GM21381 (cell line): ENCODE results near the gene NMBR.
"Not testable (repeated sequence)": the region's sequence is repeated elsewhere in the genome, so short reads cannot be mapped to it uniquely, and the experiment has no call there.

ENCODE experiments used
- ATAC-seq: cut with Tn5 transposase; IDR thresholded peaks from one replicate; pipeline ENCODE4 v1.9.1; 2021; ENCODE audit warnings: mild to moderate bottlenecking, moderate library complexity; ENCODE audit not compliant: unreplicated experiment

The NMBR gene

DNA sequence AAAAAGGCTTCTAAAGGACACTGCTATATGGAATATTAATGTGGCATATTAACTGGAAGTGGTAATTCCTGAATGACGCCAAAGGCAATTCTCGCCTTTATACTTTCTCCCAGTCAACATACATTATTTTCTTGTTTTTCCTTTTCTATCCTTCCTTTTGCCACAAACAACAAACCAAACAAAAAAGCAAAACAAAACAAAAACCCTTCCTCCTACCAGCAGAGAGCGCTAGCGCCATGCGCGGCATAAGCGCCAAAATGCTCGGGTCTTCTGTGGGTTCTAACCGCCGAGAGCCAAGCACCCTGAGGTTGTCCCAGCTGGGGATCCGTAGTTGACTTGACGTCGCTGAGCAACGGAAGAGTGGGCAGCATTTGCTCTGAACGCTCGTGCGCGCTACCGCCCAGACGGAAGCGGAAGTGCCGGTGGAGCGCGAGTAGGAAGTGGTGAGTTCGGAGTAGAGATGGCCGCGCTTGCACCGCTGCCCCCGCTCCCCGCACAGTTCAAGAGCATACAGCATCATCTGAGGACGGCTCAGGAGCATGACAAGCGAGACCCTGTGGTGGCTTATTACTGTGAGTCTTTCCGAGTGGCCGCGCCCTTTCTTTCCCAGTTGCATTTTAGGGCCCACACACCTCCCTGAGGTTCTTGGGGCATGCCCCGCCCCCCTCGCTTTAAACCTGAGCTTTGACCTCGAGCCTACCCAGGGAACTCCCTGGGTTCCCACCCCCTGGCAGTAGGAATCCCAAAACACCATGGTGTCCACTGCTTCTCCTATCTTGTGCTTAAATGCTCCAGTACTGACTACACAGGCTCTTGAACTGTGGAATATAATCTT, at the start of gene NMBR, which contains the start of gene VTA1:
Gene NMBR (minus strand): TSS at position 295 of the 835 bp plus-strand sequence. CDS start 58,464 bp downstream, outside the sequence.
Gene VTA1 (plus strand): TSS at position 436 of the 835 bp plus-strand sequence. CDS start 25 bp downstream, at position 461.
- peak; percentile 100 for ATAC-seq

DNA sequence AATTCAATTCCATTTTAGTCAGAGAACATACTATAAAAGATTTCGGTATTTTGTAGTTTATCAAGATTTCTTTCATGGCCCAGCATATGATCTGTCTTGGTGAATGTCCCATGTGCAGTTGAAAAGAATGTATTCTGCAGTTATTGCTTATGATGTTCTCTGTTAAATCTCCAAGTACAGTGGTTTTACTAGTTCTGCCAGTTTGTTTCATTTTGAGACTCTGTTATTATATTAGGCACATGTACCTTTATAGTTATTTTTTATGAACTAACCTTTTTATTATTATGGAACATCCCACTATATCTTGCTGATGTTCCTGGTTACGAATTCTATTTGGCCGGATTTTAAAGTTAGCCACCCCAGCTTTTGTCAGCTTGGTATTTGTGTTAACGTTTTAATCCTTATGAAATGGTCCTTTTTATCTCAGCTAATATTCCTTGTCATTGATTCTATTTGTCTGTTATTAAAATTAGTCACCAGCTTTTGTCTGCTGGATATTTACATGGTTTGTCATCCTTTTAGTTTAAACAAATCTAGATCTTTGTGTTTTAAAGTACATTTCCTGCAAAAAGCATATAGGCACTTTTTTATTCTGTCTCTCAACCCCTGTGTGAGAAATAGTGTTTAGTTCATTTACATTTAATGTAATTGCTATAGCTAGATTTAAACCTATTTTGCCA, 49.1 kb upstream of the NMBR start:
- ATAC-seq: no peak

DNA sequence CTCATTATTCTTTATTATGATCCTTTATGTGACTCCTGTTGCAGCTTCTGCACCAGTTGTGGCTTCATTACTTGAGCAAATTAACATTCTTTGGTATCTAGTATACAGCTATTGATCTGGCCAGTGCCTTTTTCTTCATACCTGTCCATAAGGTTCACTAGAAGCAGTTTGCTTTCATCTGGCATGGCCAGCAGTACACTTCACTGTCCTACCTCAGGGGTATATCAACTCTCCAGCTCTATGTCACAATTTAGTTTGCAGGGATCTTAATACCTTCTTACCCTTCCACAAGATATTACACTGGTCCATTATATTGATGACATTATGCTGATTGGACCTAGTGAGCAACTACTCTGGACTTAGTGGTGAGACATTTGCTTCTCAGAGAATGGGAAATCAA, 46.7 kb upstream of the NMBR start:
- no peak for ATAC-seq

DNA sequence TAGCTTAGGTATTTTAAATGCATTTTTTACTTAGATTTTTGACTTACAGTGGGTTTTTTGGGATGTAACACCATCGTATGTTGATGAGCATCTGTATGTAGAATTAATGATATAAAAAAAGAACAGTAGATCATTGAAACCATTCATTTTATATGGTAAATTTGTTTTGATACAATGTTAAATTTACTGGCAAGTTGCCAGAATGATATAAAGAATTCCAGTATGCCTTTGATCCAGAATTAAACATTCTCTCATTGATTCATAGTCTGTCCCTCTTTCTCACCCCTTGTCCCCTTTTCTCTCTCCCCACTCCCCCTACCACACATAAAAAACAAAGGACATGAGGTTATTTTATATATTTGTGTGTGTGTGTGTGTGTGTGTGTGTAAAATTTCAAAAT, 45.4 kb upstream of the NMBR start:
- ATAC-seq: no peak

DNA sequence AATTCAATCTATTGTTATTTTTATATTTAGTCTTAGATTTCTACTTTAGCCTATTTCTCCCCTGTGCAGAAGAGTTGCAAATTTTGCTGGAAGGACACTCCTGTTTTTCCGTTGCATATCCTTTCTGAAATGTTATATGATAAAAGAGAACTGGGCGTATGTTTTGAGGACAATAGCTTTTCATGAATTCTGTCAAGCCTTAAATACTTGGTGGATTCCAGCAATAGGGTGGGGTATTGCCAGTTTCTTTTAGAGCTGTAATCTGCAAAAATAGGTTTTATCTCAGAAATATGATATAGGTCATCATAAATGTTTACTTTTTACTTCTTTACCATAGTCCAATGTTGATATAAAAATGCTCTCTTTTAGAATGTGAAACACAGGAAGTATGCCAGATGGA, 42.1 kb upstream of the NMBR start:
- no peak for ATAC-seq

DNA sequence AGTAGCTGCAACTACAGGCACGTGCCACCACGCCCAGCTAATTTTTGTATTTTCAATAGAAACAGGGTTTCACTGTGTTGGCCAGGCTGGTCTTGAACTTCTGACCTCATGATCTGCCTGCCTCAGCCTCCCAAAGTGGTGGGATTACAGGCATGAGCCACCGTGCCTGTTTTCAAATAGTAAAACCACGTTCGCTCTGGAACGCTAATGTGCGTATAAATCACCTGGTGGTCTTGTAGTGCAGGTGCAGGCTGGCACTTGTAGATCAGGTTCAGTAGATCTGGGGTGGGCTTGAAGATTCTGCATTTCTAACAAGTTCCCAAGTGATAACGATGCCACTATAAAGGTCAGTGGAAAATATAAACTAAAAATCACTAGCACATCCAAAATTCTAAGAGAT, 41.4 kb upstream of the NMBR start:
- ATAC-seq: not testable (repeated sequence)

DNA sequence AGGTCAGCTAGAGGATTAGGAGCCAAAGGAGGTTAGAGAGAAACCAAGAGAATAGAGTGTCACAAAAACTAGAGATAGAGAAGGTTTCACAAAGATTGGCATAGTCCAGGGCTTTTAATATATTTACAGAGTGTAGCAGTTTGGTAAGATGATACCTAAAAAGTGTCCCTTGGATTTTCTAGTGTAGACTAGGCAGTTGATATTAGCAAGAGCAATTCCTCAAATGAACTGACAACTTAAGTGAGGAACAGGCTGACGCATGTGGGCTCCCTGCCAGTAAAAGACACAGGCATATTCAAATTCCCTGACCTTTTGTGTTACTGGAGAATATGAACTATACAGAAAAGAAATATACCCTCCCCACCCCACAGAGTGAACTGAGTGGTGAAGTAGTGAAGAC, 40.3 kb upstream of the NMBR start:
- no peak for ATAC-seq

DNA sequence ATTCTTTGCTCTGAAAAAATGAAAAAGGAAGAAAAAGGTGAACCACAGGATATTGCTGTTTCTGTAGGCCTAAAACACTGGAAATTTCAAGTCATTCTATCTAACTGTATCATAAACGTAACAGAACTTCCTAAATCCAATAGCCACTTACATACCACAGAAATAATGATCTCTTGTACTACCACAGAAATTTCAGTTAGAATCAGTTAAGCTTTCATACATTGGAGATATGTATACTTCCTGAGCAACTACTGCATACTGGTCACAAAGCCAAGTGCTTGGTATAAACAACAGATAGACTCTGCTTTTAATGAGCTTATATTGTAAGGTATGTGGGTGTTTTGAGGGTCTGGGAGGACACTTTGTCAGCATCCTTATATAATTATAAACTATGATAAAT, 38.7 kb upstream of the NMBR start:
- ATAC-seq: no peak

DNA sequence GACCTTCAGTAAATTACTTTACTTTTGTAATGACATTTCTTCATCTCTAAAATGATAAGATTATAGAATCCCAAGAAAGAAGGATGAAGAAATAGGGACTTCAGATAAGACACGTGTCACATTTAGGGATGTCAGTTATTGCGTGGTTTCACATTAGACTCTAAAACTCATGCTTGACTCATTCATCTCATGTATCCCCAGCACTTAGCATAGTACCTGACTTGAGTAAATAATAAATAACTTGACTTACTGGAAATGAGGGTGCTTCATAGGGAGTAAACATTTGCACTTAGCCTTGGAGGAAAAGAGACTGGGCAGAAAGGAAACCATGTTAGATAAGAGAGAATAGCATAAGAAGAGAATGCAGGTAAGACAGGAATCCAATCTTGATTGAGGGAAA, 37.4 kb upstream of the NMBR start:
- no peak for ATAC-seq

DNA sequence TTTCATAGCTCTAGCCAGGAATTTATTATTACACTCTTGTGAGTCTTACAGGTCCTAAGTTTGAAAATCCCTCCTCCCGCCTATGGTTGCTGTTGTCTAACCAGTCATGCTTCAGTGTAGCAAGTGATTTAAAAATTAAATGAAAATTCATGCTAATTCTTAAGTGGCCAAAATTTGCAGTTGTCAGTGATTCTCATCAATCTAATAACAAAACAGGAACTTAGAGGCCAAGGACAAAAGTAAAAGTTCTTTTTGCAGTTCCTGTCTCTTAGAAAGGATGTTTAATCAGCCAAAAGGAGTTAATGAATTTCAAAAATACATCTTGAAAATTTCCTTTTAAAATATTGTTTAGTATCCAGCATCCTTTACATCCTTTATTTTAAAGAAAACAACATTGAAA, 36.4 kb upstream of the NMBR start:
- ATAC-seq: no peak

DNA sequence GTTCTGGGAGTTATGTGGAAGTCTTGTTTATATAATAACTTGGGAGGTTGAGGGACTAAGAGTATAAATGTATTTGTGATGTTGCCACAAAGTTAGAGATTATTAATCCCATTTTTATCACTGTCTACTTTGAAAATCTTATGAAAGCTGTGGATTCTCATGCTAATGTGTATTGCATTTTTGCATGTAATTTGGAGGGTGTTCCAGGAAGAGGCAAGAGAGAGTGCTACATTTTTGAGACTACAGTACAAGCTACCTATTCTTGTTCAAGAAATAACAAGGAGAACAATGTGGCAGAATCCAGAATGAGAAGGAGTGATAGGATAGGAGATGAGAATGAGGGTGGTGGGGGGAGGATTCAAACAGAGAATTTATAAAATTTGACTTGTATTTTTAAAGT, 35.1 kb upstream of the NMBR start:
- ATAC-seq: no peak

DNA sequence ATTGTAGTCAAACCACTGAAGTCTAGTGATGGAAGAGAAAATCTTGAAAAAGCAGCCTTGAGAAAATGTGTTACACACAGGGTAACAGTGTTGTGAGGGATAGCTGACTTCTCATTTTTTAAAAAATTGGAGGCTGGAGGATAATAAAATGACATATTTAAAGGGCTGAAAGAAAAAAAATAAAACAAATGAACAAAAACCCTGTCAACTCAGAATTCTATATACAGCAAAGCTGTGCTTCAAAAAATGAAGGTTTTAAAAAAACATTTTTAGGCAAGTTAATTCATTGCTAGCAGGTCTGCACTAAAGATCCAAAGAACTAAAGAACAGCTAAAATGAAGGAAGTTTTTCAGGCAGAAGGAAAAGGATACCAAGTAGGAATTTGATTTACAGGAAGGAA, 31.2 kb upstream of the NMBR start:
- no peak for ATAC-seq

DNA sequence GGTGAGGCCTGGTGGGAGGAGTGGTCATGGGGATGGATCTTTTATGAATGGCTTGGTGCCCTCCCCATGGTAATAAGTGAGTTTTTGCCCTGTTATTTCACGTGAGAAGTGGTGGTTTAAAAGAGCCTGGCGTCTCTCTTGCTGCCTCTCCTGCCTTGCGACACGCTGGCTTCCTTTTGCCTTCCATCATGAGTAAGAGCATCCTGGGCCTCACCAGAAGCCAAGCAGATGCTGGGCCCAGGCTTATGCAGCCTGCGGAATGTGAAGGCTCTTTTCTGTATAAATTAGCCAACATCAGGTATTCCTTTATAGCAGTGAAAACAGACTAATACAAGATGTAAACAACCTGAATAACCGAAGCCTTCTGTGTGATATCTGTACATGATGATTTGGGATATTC, 27.8 kb upstream of the NMBR start:
- ATAC-seq: no peak

DNA sequence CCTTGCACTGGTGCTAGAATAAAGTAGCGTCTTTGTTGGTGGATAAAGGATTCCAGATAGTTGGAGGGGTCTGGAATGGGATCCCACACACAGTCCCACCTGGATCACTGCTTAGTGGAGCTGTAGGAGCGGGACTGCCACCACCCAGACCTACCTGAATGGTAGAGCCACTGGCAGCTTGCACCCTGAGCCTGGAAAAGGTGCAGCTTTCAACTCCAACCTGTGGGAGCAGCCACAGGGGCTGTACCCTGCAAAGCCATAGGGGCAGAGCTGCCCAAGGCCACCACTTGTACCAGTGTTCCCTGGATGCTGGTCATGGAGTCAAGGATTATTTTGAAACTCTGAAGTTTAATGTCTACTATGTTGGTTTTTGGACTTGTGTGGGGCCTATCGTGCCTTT, 27.1 kb upstream of the NMBR start:
- no peak for ATAC-seq

DNA sequence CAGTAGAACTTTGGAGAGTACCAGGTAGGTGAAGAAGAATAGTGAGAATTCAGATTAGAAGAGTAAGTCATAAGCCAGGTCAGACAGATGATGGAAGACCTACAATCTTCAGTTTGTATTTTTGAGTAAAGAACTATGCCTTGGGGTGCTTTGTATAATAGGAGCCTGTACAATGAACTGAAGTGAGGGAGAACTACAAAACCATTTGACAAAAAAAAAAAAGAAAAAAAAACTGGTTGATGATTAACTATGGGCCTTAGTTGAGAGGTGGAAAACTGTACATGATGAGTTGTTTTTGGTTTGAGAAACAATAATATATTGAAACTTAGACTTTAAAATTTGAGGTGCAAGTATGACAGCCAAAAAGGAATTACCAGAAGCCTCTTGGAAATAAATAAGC, 25.8 kb upstream of the NMBR start:
- no peak for ATAC-seq

DNA sequence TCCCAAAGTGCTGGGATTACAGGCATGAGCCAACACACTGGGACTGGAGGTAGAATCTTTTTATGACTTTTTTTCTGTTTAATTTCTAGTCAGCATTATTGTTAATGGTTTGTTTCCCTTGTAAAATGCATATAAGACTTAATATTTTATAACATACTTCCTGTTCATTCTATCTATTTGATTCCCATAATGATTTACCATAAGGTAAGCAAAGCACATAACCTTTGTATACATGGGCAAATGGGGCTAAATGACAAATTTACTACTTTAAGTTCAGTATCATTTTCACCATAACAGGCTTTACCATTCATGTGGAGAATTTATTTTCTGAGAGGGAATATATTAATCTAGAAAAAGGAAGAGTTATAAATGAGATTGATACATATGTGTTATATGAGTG, 24.4 kb upstream of the NMBR start:
- no peak for ATAC-seq

DNA sequence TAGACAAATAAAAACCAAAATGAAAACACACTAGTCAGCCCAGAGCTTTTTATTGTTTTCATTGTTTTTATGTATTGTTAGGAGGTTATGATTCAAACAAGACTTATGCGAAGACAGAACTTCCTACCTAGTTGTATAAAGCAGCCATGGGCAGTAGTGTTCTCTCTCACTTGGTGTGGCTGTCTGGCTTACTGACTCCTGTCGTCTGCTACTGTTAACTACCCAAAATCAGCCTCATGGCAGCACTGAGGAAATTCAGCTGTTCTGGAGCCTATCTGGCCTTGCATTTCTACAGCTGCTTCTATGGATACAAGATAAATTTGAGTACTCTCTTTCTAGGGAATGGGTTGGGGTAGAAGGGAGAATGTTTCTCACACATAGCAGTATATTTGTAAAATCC, 20.6 kb upstream of the NMBR start:
- no peak for ATAC-seq

DNA sequence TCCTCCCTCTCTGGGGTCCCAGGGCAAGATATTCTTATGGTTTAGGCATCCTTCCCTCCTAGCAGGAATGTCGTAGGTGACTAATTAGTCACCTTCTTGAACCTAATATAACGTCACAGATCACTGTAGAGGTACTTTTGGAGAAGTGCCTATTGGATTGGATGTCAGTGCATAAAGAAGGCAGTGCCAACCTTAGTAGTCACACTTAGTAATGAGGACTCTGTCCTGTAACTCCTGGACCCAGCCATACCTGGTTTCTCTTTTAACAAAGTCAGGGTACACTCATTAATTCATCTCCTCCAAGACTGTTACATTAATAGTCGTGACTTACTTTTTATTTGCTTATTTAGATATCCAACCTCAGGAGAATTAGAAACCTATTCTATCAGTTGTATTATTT, 20.1 kb upstream of the NMBR start:
- no peak for ATAC-seq

DNA sequence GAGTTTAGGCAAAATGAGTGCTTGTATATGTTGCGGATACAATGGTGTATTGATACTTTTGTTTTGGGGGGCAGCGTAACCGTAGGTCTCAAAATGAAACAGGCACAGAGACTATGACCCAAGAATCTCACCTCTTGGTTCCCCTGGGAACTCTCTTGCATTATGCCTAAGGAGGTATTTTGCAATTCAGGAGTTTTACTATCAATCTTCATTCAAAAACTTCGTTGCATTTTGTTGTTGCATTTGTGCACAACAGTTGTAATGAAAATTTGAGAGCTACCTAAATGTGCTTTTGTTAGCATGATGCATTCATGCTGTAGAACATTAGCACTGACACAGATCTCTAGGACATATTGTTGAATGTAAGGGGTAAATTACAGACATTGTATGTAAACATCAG, 18.3 kb upstream of the NMBR start:
- ATAC-seq: no peak

DNA sequence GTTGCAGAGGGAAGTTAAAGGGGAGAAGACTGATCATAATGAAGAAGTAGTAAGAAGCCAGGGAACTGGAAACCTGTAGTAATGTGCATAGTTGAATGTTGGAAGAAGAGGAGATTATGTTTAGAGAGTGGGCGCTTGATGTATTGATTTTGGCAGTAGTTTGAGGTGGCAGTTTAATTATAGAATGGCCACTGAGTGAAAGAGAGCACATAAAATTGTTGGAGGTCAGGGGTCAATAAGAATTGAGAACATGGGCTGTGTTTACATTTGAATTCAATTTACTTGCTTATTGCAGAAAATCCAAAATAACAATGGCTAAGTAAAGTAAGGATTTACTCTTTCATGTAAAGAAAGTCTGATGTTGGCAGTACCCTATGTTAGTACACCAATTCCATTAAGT, 15.9 kb upstream of the NMBR start:
- ATAC-seq: no peak

DNA sequence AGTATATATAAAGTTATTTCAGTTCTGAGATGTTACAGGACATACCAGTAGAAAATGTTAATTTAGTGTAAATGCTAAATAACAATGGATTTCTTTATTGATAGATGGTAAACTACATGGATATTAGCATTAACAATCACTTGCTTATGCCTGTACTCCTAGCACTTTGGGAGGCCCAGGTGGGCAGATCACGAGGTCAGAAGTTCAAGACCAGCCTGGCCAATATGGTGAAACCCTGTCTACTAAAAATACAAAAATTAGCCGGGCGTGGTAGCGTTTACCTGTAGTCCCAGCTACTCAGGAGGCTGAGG, 9.8 kb upstream of the NMBR start:
- not testable (repeated sequence) for ATAC-seq

DNA sequence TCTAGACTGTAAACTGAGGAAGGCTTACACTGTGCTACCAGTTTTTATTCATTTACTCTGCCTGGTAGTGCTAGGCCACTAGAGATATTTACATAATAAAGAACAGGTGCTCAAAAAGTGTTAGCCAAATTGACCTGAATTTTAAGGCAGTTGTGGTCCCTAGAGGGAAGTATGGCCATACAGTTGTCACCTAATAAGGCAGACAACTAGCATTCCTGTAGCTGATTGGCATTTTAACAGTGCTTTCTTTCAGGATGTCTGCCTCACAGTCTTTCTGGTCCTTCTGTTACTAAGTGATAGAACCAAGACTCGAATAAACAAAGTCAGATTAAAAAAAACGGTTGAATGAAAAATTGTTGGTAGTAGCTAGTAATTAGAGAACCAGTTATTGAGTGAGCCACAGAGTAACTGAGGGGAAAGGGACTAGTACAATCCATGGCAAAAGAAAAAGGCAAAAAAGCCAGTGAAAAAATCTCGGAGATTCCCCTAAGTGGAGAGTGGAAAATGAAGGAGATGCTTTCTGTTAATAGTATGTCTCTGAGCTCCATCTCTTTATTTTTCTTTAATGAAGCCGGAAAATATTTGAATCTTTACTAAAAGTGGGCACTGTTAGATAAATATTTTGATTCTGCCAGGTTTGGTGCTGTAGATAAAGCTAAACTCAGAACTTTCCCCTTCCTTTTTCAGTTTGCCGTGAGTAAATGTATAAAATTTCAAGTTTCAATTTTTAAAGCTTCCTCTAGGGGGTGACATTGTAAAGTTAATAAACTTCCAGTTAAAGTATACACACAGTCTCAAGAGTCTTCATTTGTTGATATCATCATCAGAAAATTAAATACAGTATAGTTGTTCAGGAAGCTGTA, 9.2 kb upstream of the NMBR start:
- no peak for ATAC-seq
